Gastrocnemius medialis (tissue), 4 donors: ENCODE data around the gene JADE1. TPM values are rescaled to one million over a fixed set of nuclear protein-coding genes. Genes with fewer than 3 reads are reported as not detected.

Source experiments
- ATAC-seq, 2 donors: fragments of 150-250 bp; one replicate each; pipeline ENCODE4 v1.9.1; 2016
- DNase-seq, 2 donors: peaks; one replicate each; pipeline ENCODE4 v3.0.0-alpha.2; 2019
- H3K27ac ChIP-seq, 4 donors: fragments of 200-600 bp; sonication (generic); 1 replicate in 1 of 4; 2 replicates in 3 of 4; pipeline ENCODE4 v1.5.1; 2016 to 2018; ENCODE audit warnings: mild to moderate bottlenecking in 2 of 4, moderate library complexity in 1 of 4
- H3K27me3 ChIP-seq, 3 donors: fragments of 200-600 bp; sonication (generic) in 2 of 3; 1 replicate in 1 of 3; 2 replicates in 2 of 3; pipeline versions ENCODE4 v1.5.1 to v1.6.0; 2016 to 2019; ENCODE audit warnings: mild to moderate bottlenecking in 1 of 3, moderate library complexity in 1 of 3
- H3K36me3 ChIP-seq, 2 donors: fragments of 200-600 bp; sonication (generic) in 1 of 2; one replicate each; pipeline ENCODE4 v1.5.1; 2017 to 2018
- H3K4me1 ChIP-seq, 2 donors: fragments of 200-600 bp; sonication (generic) in 1 of 2; one replicate each; pipeline ENCODE4 v1.5.1; 2016 to 2017; ENCODE audit warnings: mild to moderate bottlenecking in 2 of 2
- H3K4me3 ChIP-seq, 4 donors: fragments of 200-600 bp; sonication (generic) in 3 of 4; 1 replicate in 1 of 4; 2 replicates in 3 of 4; pipeline ENCODE4 v1.5.1; 2016 to 2019; ENCODE audit warnings: mild to moderate bottlenecking in 2 of 4
- H3K9me3 ChIP-seq, 3 donors: fragments of 200-600 bp; sonication (generic) in 2 of 3; 1 replicate in 1 of 3; 2 replicates in 2 of 3; pipeline ENCODE4 v1.5.1; 2016 to 2019
- CTCF ChIP-seq, 5 experiments: fragments of 450-650 bp in 3 of 5; fragments of 200-600 bp in 2 of 5; sonication (generic) in 2 of 5; IDR thresholded peaks in 4 of 5; conservative IDR thresholded peaks in 1 of 5; 1 replicate in 4 of 5; 2 replicates in 1 of 5; pipeline ENCODE4 v1.5.1; 2016 to 2019; ENCODE audit warnings: antibody characterized with exemption in 5 of 5, mild to moderate bottlenecking in 3 of 5, moderate library complexity in 3 of 5
- POLR2A ChIP-seq, 2 donors: fragments of 450-650 bp; IDR thresholded peaks; one replicate each; pipeline ENCODE4 v1.6.1; 2017; ENCODE audit warnings: antibody characterized with exemption in 2 of 2, mild to moderate bottlenecking in 2 of 2, moderate library complexity in 2 of 2
- in situ Hi-C, 4 donors: fragments of 200-750 bp; cut with MboI; loops; one replicate each; pipeline versions ENCODE4 v1.15.0 to v1.8.0; 2017; ENCODE audit warnings: low sequenced_read_pairs in 4 of 4
- intact Hi-C: fragments of 100-400 bp; cut with DNase I; formaldehyde crosslinking; loops from one replicate; pipeline ENCODE4 v1.15.1; 2023; ENCODE audit warnings: low total_unique reads
- total RNA-seq, 4 donors: library from RNA; depleted of rRNA; stranded (reverse); fragments of >200 nt; gene quantifications; one replicate each; pipeline versions ENCODE4 v1.1.0 to v1.2.3, GENCODE V29; 2016

JADE1 gene
- total RNA-seq, 4 donors from 2014 or later: 14.2 to 21.1 (median 14.9) TPM

- Histone ChIP-seq H3K4me3 (no peak overlapping the region), H3K36me3 (peaks cover 0 to 68% of the 10 kb centered on the region in 2 donors), H3K27ac (no peak overlapping the region), H3K9me3 (no peaks in the 10 kb centered on the region), H3K4me1 (peaks cover 27 to 33% of the 10 kb centered on the region in 2 donors), H3K27me3 (no peaks in the 10 kb centered on the region)
- ATAC-seq (no peak), DNase-seq (no peak)
- in situ Hi-C loops (no loop called here), intact Hi-C loops (no loop called here)
- TF ChIP-seq POLR2A (IDR thresholded peaks at IDR 0.05) (no peak), CTCF (IDR thresholded peaks at IDR 0.05 in 4 of 5, conservative IDR thresholded peaks at IDR 0.05 in 1 of 5) (no peak)
Measured at GRCh38 chr4:128848461-128848860, 39.0 kb downstream of the JADE1 start.

- no peak overlapping the region for H3K4me3 ChIP-seq
Measured at GRCh38 chr4:128850252-128850651, 40.8 kb downstream of the JADE1 start.

GRCh38 chr4:128853741-128854140 is 44.2 kb downstream of the JADE1 start:
- H3K4me3 ChIP-seq: no peak overlapping the region
- no peak overlapping the region for H3K27ac ChIP-seq
- no peaks in the 10 kb centered on the region for H3K4me1 ChIP-seq
- no peak for TF ChIP-seq CTCF (IDR thresholded peaks at IDR 0.05 in 4 of 5, conservative IDR thresholded peaks at IDR 0.05 in 1 of 5)
- TF ChIP-seq POLR2A (IDR thresholded peaks at IDR 0.05): no peak
- DNase-seq: no peak
- peaks cover 0 to 90% of the 10 kb centered on the region in 2 donors for H3K36me3 ChIP-seq
- no peaks in the 10 kb centered on the region for H3K9me3 ChIP-seq
- intact Hi-C loops (no loop called here), in situ Hi-C loops (loop anchor here in 1 of 4 donors (25.0 kb wide), 2 partner anchors 391 to 666 kb away; no protein-coding TSS in a partner anchor)
- no peak for ATAC-seq
- H3K27me3 ChIP-seq: no peaks in the 10 kb centered on the region

More at GRCh38 chr4:128850252-128850651, 40.8 kb downstream of the JADE1 start:
- ATAC-seq (no peak), DNase-seq (no peak)
- H3K4me1 ChIP-seq: peaks cover 15 to 21% of the 10 kb centered on the region in 2 donors
- intact Hi-C loops (no loop called here), in situ Hi-C loops (loop anchor here in 1 of 4 donors (25.0 kb wide), 2 partner anchors 388 to 663 kb away; no protein-coding TSS in a partner anchor)
- H3K9me3 ChIP-seq: no peaks in the 10 kb centered on the region
- H3K27ac ChIP-seq: no peak overlapping the region
- TF ChIP-seq CTCF (IDR thresholded peaks at IDR 0.05 in 4 of 5, conservative IDR thresholded peaks at IDR 0.05 in 1 of 5) (no peak), POLR2A (IDR thresholded peaks at IDR 0.05) (no peak)
- no peaks in the 10 kb centered on the region for H3K27me3 ChIP-seq
- peaks cover 0 to 76% of the 10 kb centered on the region in 2 donors for H3K36me3 ChIP-seq

GRCh38 chr4:128854433-128854832 is 44.9 kb downstream of the JADE1 start:
- H3K4me3 ChIP-seq: no peak overlapping the region
- DNase-seq (no peak), ATAC-seq (no peak)
- TF ChIP-seq CTCF (IDR thresholded peaks at IDR 0.05 in 4 of 5, conservative IDR thresholded peaks at IDR 0.05 in 1 of 5) (no peak), POLR2A (IDR thresholded peaks at IDR 0.05) (no peak)
- in situ Hi-C loops: loop anchor here in 1 of 4 donors (25.0 kb wide), 2 partner anchors 392 to 667 kb away; no protein-coding TSS in a partner anchor
- no peak overlapping the region for H3K27ac ChIP-seq
- H3K36me3 ChIP-seq: peaks cover 0 to 84% of the 10 kb centered on the region in 2 donors
- no peaks in the 10 kb centered on the region for H3K9me3 ChIP-seq
- H3K27me3 ChIP-seq: no peaks in the 10 kb centered on the region
- H3K4me1 ChIP-seq: no peaks in the 10 kb centered on the region
- intact Hi-C loops: no loop called here

- Histone ChIP-seq H3K4me1 (no peaks in the 10 kb centered on the region), H3K27me3 (no peaks in the 10 kb centered on the region), H3K9me3 (no peaks in the 10 kb centered on the region), H3K36me3 (peaks cover 0 to 81% of the 10 kb centered on the region in 2 donors), H3K4me3 (no peak overlapping the region), H3K27ac (no peak overlapping the region)
- DNase-seq: no peak
- intact Hi-C loops (no loop called here), in situ Hi-C loops (loop anchor here in 1 of 4 donors (25.0 kb wide), 2 partner anchors 393 to 668 kb away; no protein-coding TSS in a partner anchor)
- ATAC-seq: no peak
- TF ChIP-seq CTCF (IDR thresholded peaks at IDR 0.05 in 4 of 5, conservative IDR thresholded peaks at IDR 0.05 in 1 of 5) (no peak), POLR2A (IDR thresholded peaks at IDR 0.05) (no peak)
Measured at GRCh38 chr4:128855621-128856020, 46.1 kb downstream of the JADE1 start.
